Esophagus muscularis mucosa (tissue), 4 donors: Measurements from ENCODE around the gene CPT1A. TPM values are rescaled to one million over a fixed set of nuclear protein-coding genes. Genes with fewer than 3 reads are reported as not detected.

Experiments
- DNase-seq: peaks from one replicate; pipeline ENCODE4 v3.0.0-alpha.2; 2017; ENCODE audit errors: extremely low spot score
- H3K27ac ChIP-seq, 4 donors: fragments of 200-600 bp; sonication (generic); replicated peaks in 1 of 4; 1 replicate in 3 of 4; 2 replicates in 1 of 4; pipeline ENCODE4 v1.5.1; 2016 to 2019; ENCODE audit warnings: mild to moderate bottlenecking in 1 of 4
- H3K27me3 ChIP-seq, 4 donors: fragments of 200-600 bp; sonication (generic); one replicate each; pipeline versions ENCODE4 v1.5.1 to v1.6.0; 2016 to 2019
- H3K36me3 ChIP-seq, 4 donors: fragments of 200-600 bp; sonication (generic); one replicate each; pipeline ENCODE4 v1.5.1; 2016 to 2019
- H3K4me1 ChIP-seq, 4 donors: fragments of 200-600 bp; sonication (generic); one replicate each; pipeline ENCODE4 v1.5.1; 2016 to 2019
- H3K4me3 ChIP-seq, 4 donors: fragments of 200-600 bp; sonication (generic); 1 replicate in 2 of 4; 2 replicates in 2 of 4; pipeline ENCODE4 v1.5.1; 2016 to 2019; ENCODE audit warnings: mild to moderate bottlenecking in 4 of 4, moderate library complexity in 1 of 4
- H3K9me3 ChIP-seq, 4 donors: fragments of 200-600 bp; sonication (generic); 1 replicate in 3 of 4; 2 replicates in 1 of 4; pipeline ENCODE4 v1.5.1; 2016 to 2019
- EP300 ChIP-seq: sonication (generic); formaldehyde crosslinking; IDR thresholded peaks from one replicate; pipeline ENCODE4 v1.6.1; 2017; ENCODE audit warnings: antibody characterized with exemption
- POLR2A ChIP-seq: fragments of 450-650 bp; IDR thresholded peaks from one replicate; pipeline ENCODE4 v1.6.1; 2017; ENCODE audit warnings: antibody characterized with exemption, moderate library complexity, mild to moderate bottlenecking, low read depth
- POLR2AphosphoS5 ChIP-seq, 2 donors: sonication (generic); formaldehyde crosslinking; IDR thresholded peaks; one replicate each; pipeline ENCODE4 v1.6.1; 2017; ENCODE audit warnings: antibody characterized with exemption in 2 of 2
- whole genome bisulfite sequencing: methylation state at CpG from one replicate; pipeline ENCODE4 v1.1.5; 2018; 5-methylcytosine and 5-hydroxymethylcytosine counted together
- intact Hi-C: fragments of 100-400 bp; cut with DNase I; formaldehyde crosslinking; loops from one replicate; pipeline ENCODE4 v1.15.1; 2023
- total RNA-seq, 4 donors: library from RNA; depleted of rRNA; stranded (reverse); fragments of >200 nt; gene quantifications; one replicate each; pipeline versions ENCODE4 v1.1.0 to v1.2.1, GENCODE V29; 2016
- TF ChIP-seq, protein P1 (sequence below), 3 experiments: fragments of 200-600 bp in 2 of 3; fragments of 450-650 bp in 1 of 3; sonication (generic) in 2 of 3; IDR thresholded peaks; one replicate each; pipeline ENCODE4 v1.5.1; 2017 to 2019; ENCODE audit warnings: antibody characterized with exemption in 3 of 3, mild to moderate bottlenecking in 2 of 3, moderate library complexity in 1 of 3

The CPT1A gene
- total RNA-seq, 4 donors from 2014 or later: 36.1 to 122 (median 77.5) TPM

DNA sequence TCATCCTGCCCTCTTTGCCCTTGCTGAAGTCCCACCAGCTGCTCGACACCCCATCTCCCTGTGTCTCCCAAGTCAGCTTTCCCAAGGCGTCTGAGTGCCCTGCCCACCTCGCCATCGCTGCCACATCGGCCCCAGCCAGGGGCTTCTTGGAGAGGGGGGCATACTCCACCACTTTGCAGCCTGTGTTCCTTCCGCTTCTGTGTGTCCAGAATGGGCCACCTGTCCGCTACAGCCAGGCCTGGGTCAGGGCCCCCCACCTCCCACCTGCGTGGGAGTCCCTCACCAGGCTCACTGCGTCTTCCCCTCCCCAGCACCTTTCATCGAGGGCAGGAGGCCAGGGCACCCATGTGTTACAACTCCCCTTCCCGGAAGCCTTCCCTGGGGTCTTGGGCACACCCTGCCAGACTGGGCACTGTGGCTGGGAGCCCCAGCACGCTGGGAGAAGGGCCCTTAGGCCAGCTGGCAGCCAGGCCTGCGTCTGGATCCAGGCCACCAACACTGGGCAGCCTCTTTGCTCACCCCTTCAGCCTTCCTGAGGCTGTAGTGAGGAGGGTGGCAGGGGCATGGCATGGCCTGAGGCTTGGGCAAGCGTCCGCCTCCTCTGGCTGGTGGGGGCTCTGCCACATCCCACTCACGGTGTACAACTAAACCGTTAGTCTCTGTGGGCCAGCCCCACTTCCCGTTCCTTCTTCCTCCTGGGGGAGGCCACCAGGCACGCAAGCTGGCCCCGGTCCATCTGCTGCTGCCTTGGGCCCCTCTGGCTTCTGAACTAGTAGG, 13.4 kb downstream of the CPT1A start:
- no peaks in the 10 kb centered on the region for H3K9me3 ChIP-seq
- intact Hi-C loops: no loop called here
- WGBS: 55% methylated on average over 15 of the region's 20 CpGs
- DNase-seq: no peak
- no peak overlapping the region for H3K4me3 ChIP-seq
- H3K27me3 ChIP-seq: no peaks in the 10 kb centered on the region
- H3K27ac ChIP-seq: peak overlapping the region in 3 of 4 donors; percentile 31 to 43 (median 39)
- TF ChIP-seq EP300 (no peak), POLR2A (no peak), POLR2AphosphoS5 (IDR thresholded peaks at IDR 0.05) (no peak)
- TF ChIP-seq, protein P1, sequence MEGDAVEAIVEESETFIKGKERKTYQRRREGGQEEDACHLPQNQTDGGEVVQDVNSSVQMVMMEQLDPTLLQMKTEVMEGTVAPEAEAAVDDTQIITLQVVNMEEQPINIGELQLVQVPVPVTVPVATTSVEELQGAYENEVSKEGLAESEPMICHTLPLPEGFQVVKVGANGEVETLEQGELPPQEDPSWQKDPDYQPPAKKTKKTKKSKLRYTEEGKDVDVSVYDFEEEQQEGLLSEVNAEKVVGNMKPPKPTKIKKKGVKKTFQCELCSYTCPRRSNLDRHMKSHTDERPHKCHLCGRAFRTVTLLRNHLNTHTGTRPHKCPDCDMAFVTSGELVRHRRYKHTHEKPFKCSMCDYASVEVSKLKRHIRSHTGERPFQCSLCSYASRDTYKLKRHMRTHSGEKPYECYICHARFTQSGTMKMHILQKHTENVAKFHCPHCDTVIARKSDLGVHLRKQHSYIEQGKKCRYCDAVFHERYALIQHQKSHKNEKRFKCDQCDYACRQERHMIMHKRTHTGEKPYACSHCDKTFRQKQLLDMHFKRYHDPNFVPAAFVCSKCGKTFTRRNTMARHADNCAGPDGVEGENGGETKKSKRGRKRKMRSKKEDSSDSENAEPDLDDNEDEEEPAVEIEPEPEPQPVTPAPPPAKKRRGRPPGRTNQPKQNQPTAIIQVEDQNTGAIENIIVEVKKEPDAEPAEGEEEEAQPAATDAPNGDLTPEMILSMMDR (IDR thresholded peaks at IDR 0.05): no peak
- H3K36me3 ChIP-seq: peaks cover 0 to 24% (median 17%) of the 10 kb centered on the region in 4 donors
- peaks cover 72 to 87% (median 75%) of the 10 kb centered on the region in 4 donors for H3K4me1 ChIP-seq

DNA sequence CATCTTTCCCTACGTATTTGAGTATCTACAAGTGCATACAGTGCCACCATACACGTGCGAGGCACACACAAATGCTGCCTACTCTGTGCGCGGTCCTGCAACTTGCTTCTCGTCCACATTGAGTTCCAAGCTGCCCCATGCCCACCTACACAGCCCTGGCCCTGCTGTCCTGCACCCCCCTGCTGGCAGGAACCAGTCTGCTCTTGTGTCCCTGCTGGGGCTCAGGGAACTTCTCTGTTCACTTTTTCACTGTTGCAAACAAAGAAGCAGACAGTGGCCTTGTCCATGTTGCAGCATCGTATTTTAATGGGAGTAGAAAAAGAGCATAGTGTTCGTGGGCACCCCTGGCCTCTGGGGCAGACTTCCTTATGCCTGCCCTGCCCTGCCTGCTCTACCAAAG, 14.0 kb downstream of the CPT1A start:
- intact Hi-C loops: no loop called here
- peaks cover 65 to 81% (median 69%) of the 10 kb centered on the region in 4 donors for H3K4me1 ChIP-seq
- WGBS: 65% methylated on average over 8 of the region's 8 CpGs
- TF ChIP-seq, protein P1 (IDR thresholded peaks at IDR 0.05): no peak
- TF ChIP-seq POLR2AphosphoS5 (IDR thresholded peaks at IDR 0.05) (no peak), EP300 (no peak), POLR2A (no peak)
- no peaks in the 10 kb centered on the region for H3K27me3 ChIP-seq
- no peak overlapping the region for H3K4me3 ChIP-seq
- H3K9me3 ChIP-seq: no peaks in the 10 kb centered on the region
- H3K36me3 ChIP-seq: peaks cover 0 to 22% (median 14%) of the 10 kb centered on the region in 4 donors
- DNase-seq: no peak
- peak overlapping the region in 2 of 4 donors; percentile 31 to 43 for H3K27ac ChIP-seq

DNA sequence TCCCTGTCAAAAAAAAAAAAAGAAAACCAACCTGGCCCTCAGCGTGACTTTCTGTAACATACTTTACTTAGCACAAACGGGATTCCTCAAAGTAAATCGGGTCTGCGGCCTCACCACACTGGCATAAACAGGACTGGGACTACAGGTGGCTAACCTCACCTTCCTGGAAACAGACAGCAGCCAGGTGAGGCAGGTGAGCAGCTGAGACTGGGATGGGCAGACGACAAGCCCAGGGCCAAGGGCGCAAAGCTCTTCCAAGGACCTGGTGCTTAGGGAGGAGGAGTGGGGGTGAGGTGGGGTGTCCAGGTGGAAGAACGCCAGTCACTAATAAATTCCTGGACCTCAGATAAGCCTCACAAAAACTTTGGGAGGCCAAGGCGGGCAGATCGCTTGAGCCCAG, 15.0 kb downstream of the CPT1A start:
- no peak for TF ChIP-seq EP300
- TF ChIP-seq, protein P1 (IDR thresholded peaks at IDR 0.05): no peak
- no peak for TF ChIP-seq POLR2AphosphoS5 (IDR thresholded peaks at IDR 0.05)
- no peak for TF ChIP-seq POLR2A
- Histone ChIP-seq H3K27me3 (no peaks in the 10 kb centered on the region), H3K27ac (no peak overlapping the region), H3K4me3 (no peak overlapping the region), H3K9me3 (no peaks in the 10 kb centered on the region), H3K4me1 (peaks cover 55 to 71% (median 59%) of the 10 kb centered on the region in 4 donors), H3K36me3 (peaks cover 0 to 26% (median 16%) of the 10 kb centered on the region in 4 donors)
- intact Hi-C loops: no loop called here
- no peak for DNase-seq
- 94% methylated on average over 9 of the region's 9 CpGs for WGBS

DNA sequence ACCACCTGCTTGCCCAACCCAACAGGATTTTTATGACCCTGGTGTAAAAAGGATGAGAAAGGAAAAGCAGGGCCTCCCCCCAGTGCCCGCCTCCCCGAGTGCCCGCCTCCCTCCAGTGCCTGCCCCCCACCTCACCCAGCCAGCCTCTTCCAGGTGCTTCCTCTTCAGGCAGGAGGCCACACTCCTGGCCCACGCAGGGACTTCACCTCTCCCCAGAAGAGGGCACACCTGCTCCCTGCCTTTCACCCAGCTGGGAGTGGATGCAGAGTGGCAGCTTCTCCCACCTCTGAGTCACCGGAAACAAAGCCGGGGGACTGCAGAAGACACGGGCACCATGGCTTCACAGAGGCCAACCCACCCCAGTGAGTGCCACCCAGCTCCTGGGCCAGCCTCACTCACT, 16.1 kb downstream of the CPT1A start:
- TF ChIP-seq EP300: no peak
- TF ChIP-seq POLR2AphosphoS5 (IDR thresholded peaks at IDR 0.05): no peak
- TF ChIP-seq POLR2A: no peak
- TF ChIP-seq, protein P1 (IDR thresholded peaks at IDR 0.05): no peak
- peaks cover 44 to 59% (median 48%) of the 10 kb centered on the region in 4 donors for H3K4me1 ChIP-seq
- DNase-seq: no peak
- intact Hi-C loops: no loop called here
- no peaks in the 10 kb centered on the region for H3K9me3 ChIP-seq
- H3K4me3 ChIP-seq: no peak overlapping the region
- no peaks in the 10 kb centered on the region for H3K27me3 ChIP-seq
- 47% methylated on average over 7 of the region's 7 CpGs for WGBS
- H3K36me3 ChIP-seq: peaks cover 0 to 26% (median 16%) of the 10 kb centered on the region in 4 donors
- H3K27ac ChIP-seq: no peak overlapping the region
